Activated CD4-positive, alpha-beta T cell treated with anti-CD3 and anti-CD28 coated beads, Interleukin-2, amount 50 U/mL, for 48 hours (primary cell): ENCODE data around the gene DIDO1.
"Not testable (repeated sequence)": the region's sequence is repeated elsewhere in the genome, so short reads cannot be mapped to it uniquely, and the experiment has no call there.

Experiments used
- DNase-seq, 2 experiments: peaks; one replicate each; pipeline ENCODE4 v3.0.0-alpha.2; 2020

The DIDO1 gene

DNA sequence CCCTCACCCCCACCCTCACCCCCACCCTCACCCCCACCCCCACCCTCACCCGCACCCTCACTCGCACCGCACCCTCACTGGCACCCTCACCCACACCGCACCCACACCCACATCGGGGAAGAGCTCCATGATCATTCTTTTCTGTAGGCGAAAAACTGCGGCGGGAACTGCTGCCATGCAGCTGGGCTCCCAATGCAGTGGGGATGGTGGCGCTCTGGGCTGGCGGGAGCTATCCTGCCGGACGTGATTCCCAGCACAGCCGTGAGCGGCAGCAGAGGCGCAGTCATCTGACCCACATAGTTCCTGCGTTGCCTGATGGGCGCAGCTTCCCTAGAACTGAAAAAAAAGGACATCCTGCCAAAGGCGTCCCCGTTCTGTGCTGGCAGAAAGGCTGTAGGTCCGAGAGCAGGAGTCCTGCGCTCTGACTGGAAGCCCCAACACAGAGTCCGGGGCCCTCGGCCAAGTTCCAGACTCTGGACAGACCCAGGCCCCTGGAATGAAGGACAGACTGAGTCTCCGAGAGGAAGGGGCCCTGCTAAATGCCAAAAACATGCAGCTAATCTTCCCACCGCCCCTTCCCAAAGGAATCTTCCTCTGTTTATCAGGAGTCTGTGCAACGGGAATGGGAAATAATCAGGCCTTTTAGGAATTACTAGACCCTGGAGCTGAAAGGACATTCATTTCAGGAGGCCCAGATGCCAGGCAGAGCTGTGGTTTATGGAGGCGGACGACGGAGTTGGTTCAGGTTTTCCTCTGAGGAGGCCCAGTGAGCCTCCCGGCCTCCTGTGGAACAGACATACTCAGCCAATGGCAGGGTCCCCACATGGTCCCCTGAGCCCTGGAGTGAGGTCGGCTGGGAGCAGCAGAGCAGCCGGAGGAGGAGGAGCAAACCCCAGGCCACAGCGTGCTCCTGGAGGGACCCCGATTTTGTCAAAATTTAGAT lies 50.6 kb downstream of the DIDO1 start:
- DNase-seq, result peak in 1 of 2 experiments; percentile 24

DNA sequence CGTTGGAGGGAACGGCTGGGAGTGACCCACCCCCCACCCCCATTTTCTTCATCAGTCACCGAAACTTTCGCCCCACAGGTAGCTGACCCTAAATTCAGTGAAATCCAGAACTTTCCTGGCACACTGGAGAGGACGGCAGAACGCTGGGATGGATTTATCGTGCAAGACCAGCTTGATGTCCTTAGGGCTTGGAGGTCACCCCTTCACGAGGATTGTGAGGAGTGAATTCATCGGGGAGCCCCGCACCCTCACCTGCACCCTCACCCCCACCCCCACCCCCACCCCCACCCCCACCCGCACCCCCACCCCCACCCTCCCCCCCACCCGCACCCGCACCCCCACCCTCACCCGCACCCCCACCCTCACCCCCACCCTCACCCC lies 51.4 kb downstream of the DIDO1 start:
- no peak for DNase-seq

DNA sequence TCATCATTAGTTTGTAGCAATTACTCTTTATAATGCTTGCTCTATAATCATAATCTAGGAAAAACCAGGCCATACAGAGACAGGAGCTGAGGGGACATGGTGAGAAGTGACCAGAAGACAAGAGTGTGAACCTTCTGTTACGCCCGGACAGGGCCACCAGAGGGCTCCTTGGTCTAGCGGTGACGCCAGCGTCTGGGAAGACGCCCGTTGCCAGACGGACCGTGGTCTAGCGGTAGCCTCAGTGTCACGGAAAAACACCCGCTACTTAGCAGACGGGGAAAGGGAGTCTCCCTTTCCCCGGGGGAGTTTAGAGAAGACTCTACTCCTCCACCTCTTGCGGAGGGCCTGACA lies 52.6 kb downstream of the DIDO1 start:
- peak; percentile 51 to 64 for DNase-seq

DNA sequence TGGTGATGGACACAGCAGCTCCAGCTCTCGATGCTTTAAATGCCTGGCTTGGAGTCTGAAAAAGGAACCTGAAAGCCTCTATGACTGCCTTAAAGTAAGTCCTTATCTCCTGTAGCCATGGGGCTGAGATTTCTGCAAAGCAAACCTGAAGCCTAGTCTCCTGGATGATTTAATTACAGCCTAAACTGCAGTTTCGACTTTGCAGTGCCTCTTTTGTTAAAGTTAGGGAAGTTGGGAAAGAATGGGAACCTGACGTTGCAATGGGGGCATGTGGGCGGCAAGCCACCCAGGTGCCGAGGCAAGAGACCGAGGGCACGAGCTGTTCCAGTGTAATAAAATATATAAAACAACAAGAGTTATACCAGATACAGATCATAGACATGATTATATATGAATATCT lies 53.0 kb downstream of the DIDO1 start:
- no peak for DNase-seq

DNA sequence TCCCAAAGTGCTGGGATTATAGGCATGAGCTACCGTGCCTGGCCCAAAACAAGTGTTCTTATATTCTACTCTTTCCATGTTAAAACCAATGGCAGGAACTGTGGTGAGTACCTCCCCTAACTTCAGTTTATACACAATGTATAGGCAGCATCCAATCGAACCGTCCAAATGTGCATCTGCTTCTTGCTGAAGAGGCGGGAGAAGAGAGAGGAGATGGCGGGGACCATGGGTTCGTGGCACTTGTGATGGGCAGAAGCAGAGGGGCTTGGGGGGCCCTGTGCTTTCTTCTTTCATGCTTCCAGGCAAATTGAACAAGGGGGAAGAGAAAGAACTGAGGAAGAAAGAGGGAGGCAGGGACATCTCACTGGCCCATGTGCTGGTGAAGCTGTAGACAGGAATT lies 53.4 kb downstream of the DIDO1 start:
- no peak for DNase-seq

DNA sequence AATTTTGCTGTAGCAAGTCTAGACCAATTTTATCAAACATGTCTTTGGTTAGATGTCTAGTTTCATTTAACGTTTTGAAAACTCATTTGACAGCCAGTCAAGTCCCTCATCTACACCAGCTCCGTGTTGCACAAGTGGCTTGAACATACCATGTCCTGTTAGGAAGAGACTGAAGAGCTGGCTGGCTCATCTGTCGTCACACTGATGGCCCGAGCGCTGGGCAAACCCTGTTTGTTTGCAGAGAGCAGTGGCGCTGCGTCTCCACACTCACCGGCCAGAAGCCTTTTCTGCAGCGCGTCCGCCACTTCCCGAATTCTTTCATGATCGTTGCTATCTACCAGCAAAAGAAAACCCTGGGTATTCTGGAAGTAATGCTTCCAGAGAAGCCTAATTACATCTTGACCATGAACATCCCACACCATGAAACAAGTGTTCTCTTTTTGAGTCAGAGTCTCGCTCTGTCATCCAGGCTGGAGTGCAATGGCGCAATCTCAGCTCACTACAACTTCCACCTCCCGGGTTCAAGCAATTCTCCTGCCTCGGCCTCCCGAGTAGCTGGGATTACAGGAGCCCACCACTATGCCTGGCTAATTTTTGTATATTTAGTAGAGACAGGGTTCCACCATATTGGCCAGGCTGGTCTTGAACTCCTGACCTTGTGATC lies 54.0 kb downstream of the DIDO1 start:
- DNase-seq, result no peak

DNA sequence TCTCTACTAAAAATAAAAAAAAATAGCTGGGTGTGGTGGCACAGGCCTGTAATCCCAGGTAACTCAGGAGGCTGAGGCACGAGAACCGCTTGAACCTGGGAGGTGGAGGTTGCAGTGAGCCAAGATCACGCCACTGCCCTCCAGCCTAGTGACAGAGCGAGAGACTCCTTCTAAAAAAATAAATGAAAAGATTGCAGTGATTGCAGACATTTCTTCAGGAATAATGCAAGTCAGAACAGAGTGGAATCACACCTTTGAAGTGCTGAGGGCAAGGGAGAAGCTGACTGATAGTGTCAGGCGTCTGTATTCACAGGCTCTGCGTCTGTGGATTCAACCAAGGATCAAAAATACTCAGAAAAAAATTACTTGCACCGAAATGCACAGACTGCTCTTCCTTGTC lies 62.1 kb downstream of the DIDO1 start:
- no peak for DNase-seq

DNA sequence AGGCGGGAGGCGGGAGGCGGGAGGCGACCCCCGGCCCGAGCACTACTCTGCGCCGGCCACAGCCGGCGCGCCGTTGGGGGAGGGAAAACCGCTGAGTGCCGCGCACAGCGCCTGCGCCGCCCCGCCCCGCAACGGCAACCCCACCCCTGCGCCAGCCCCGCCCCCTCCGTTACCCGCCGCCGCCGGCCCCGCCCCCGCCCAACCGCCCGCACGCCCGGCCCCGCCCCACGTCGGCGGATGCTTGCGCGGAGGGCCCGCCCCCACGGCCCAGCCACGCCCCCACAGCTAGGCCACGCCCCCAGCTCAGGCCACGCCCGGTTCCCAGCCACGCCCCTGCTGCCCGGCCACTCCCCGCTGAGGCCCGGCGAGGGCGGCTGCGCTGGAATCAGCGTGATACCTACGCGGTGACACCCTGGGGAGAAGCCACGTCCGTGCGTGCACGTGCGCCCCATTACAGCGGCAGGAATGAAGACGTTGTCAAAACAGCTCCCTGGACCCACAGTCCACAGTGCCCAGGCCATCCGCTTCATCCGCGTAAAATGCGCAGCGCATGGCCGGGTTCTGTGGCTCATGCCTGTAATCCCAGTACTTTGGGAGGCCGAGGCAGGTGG lies 64.5 kb downstream of the DIDO1 start, which contains the start of gene TCFL5:
TCFL5 (minus strand) TSS at position 97 of the 611 bp plus-strand sequence. CDS start 152 bp downstream, outside the sequence.
- peak; percentile 88 for DNase-seq

DNA sequence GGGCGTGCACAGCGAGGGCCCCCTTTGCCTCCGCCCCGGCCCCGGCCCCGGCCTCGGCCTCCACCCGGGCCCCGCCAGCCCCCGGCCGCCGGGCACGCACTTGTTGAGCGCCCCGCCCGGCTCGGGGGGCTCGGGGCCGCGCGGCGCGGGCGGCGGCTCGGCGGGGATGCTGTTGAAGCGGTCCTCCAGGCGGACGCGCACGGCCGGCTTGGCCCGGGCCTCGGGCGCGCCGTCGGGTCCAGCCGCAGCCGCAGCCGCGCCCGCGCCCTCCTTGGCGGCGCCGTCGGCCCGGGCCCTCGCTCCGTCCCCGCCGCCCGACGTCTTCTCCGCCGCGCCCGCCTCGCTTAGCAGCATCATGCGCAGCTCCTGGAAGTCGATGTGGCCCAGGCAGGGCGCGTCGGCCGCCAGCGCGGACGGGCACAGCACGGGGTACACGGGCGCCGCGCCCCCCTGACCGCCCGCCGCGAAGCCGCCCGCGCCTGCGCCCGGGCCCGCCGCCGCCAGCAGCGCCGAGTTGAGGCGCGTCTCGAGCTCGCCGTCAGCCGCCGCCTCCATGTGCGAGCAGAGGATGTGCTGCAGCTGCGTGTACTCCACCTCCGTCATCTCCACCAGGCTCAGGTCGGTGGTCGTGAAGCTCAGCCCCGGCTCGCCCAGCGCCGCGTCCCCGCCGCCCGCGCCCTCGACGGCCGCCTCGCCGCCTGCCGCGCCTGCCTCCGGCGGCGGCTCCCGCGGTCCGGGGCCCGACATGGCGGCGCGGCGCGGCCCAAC lies 65.2 kb downstream of the DIDO1 start:
- peak; percentile 21 to 40 for DNase-seq

DNA sequence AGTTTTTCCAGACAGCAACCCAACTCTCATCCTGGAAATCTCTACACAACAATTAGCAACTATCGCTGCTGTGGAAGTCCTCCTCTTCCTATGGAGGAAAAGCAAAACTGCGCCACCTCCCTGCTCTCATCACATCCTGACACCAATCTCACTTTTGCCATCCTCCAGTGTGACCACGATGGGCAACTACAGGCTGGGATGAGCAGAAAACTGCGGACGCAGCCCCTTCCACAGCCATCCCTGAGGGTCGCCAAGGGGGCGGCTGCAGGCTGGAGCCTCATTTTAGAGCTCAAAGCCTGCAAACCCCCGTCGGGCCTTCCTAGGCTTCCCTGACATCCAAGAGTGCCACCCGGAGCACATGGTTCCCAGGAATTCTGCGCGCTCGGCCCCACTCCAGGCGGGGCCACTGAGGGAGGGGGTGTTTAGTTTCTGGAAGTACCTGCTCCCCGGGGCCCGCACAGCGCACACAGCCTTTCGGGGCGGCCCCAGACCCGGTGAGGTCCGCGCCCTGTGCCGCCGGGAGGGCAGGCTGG lies 65.8 kb downstream of the DIDO1 start:
- DNase-seq, result no peak

DNA sequence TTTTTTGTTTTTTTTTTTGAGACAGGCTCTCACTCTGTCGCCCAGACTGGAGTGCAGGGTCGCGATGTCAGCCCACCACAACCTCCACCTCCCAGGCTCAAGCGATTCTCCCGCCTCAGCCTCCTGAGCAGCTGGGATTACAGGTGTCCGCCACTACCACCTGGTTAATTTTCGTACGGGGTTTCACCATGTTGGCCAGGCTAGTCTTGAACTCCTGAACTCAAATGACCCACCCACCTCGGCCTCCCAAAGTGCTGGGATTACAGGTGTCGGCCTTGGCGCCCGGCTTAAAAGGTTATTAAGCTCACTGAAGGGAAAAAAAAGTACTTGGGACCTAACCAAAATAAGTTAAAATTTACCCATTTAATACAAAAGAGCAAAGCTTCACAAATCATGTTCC lies 66.6 kb downstream of the DIDO1 start:
- no peak for DNase-seq

DNA sequence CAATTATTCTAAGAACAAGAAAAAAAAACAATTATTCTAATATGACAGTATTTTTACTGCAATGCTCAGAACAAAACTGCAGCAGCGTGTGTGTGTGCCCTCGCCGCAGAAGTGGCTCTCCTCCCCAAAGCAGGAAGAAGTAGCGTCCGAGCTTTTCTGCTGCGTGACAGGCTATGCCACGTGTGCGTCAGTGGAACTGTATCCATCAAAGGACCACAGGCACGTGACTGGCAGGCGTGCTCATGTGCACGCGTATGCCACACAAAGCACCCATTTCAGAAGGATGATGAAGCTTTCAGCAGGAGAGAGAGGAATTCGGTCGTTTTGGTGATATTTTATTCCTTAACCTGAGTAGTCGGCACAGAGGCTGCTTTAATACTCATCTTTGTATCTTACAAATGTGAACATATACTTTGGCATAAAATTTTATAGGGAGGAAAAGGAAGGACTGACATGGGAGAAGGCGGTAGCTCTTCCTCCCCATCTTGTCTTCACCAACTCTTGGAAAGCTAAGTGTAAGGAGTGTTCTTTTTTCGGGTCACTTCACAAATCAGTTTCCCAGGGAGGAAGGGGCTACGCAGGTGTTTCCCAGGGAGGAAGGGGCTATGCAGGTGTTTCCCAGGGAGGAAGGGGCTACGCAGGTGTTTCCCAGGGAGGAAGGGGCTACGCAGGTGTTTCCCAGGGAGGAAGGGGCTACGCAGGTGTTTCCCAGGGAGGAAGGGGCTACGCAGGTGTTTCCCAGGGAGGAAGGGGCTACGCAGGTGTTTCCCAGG lies 68.1 kb downstream of the DIDO1 start:
- no peak for DNase-seq

DNA sequence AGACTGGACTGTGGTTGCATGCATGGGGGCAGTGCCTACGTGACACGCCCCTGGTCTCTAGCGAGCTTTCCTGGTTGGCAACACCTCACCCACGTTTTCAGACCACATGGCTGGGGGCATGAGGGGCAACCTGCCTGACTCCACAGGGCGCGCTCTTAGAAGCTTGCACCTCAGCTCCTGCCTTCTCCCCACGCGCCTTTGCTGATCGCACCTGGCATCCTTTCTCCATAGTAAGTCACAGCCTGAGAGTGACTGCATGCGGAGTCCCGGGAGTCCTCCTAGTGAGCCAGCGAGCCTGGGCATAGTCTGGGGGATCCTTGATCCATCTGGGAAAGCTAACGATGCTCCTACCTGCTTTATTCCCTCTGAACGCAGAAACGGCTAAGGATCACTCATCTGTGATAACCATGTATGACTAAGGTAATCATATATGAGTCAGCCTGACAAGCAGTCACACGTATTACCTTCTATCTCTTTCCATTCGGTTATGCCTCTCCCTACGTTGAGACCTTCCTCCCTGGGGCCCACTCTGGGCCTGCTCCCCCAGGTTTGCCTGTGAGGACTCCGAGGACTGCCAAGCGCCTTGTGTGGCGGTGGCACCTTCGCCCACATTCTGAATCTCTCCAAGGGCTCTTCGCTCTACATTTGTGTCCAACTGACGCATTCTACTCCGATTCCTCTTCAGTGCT lies 69.2 kb downstream of the DIDO1 start:
- no peak for DNase-seq

DNA sequence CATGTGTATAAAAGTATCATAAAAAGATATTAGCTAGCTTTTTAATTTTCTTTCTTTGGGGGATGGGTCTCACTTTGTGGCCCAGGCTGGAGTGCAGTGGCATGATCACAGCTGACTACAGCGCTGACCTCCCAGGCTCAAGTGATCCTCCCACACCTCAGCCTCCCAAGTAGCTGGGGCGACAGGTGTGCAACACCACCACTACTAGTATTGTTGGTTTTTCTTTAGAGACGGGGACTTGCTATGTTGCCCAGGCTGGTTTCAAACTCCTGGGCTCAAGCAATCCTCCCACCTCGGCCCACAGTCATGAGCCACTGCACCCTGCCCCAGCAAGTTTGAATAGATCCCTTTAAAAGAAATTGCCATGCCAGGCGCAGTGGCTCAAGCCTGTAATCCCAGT lies 71.2 kb downstream of the DIDO1 start:
- no peak for DNase-seq

DNA sequence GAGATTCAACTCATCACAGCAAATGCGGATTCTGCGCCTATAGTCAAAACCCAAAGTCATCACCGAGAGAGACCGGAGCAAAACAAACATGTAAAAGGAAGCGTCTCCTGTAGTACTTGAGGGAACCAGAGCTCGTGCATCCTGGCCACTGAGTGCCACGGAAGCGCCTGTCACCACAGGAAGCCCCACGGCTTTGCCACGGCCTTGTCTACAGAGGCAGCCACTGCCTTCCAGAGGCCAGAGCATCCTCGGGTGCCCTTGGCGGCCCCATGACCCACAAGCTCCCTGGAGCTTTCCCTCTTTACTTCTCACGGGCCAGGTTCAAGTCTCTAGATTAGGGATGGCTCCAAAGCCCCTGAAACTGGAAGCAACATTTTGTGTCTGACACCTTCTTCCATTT lies 72.2 kb downstream of the DIDO1 start:
- DNase-seq, result no peak

DNA sequence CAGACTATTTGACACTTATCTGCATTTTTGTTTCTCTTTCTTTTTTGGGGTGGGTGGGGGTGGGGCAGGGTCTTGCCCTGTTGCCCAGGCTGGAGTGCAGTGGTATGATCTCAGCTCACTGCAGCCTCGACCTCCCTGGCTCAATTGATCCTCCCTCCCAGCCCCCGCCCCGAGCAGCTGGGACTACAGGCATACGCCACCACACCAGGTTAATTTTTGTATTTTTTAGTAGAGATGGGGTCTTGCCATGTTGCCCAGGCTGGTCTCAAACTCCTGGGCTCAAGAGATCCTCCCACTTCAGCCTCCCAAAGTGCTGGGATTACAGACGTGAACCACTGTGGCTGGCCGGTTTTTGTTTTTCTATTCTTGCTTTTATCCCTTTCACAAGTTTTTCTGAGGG lies 73.0 kb downstream of the DIDO1 start:
- not testable (repeated sequence) for DNase-seq

DNA sequence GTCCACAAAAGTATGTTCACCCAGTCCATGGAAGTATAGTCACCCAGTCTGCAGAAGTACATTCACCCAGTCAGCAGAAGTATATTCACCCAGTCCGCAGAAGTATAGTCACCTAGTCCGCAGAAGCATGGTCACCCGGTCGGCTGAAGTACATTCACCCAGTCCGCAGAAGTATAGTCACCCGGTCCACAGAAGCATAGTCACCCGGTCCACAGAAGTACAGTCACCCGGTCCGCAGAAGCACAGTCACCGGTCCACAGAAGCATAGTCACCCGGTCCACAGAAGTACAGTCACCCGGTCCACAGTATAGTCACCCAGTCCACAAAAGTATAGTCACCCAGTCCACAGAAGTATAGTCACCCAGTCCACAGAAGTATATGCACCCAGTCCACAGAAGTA lies 73.5 kb downstream of the DIDO1 start:
- DNase-seq, result no peak

DNA sequence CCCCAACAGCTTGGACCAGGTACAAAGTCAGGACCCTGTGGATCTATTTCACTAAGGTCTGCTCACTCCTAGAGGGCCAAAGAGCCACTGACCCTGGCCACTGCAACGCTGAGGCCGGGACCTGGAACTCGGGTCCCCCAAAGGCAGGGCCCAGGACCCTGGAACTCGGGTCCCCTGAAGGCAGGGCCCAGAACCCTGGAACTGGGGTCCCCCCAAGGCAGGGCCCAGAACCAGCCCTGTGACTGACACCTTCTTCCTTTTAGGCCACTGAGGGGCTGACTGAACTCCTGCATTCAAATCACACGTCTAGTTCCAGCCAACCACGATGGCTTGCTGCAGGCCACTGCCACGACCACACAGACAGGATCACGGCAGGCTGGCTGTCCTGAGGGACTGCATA lies 74.1 kb downstream of the DIDO1 start:
- no peak for DNase-seq

DNA sequence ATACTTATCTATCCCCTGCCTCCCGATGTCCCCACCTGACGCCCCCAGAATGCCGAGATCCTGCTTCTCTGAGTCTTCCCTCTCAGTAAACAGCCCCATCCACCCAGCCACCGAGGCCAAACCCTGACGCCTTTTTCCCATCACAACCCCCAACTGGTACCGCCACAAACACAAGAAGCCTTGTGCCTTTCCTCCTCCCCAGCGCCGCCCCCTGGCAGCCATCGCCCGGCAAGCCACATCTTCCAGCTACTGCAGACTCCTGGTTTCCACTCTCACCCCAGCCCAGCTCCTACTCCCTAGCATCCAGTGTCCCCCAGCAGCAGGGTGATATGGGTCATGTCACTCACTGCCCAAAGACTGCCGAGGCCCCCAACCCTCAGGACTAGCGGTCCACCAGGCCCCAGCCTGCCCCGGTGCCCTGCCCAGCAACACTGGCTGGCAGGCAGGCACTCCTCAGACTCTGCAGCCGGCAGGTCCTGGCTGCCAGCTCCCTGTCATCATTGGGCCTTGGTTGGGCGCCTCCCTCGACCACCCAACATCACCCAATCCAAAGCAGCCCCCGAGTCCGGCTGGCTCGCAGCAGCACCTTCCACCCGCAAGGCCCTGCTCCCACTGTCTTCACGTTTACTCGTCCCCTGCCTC lies 75.9 kb downstream of the DIDO1 start:
- DNase-seq, result no peak

DNA sequence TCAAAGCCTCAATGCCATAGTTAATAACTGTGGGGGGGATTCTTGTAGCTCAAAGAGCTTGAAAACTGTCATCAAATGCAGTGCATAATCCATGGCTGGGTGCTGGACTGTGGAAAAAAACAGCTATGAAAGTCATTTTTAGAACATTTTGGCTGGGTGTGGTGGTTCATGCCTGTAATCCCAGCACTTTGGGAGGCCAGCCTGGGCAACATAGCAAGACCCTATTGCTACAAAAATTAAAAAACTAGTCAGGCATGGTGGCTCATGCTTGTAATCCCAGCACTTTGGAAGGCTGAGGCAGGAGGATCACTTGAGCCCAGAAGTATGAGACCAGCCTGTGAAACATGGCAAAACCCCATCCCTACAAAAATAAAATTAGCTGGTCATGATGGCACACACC lies 76.9 kb downstream of the DIDO1 start:
- no peak for DNase-seq

DNA sequence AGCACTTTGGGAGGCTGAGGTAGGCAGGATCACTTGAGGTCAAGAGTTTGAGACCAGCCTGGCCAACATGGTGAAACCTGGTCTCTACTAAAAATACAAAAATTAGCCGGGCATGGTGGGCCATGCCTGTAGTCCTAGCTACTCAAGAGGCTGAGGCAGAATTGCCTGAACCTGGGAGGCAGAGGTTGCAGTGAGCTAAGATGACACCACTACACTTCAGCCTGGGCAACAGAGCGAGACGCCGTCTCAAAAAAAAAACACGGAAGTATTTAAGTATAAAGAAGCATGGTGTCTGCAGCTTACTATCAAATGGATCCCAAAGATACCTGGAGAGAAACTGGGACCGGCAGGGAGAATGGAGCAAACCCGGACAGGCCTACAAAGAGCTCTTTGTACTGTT lies 77.4 kb downstream of the DIDO1 start:
- not testable (repeated sequence) for DNase-seq
